ENCODE measurements around the gene RIGI.

The RIGI gene

GRCh38 chr9:32518276-32518675 is 7.7 kb downstream of the RIGI start:
- no peak for TF ChIP-seq CTCF (IDR thresholded peaks at IDR 0.05; ENCODE audit: low read depth, low read length)
- DNase-seq (ENCODE audit: low read depth in 2 of 2), result no peak
- no peak overlapping the region for H3K4me3 ChIP-seq (replicated peaks in 1 of 2; ENCODE audit: low read depth in 2 of 2, low read length in 2 of 2)

DNA sequence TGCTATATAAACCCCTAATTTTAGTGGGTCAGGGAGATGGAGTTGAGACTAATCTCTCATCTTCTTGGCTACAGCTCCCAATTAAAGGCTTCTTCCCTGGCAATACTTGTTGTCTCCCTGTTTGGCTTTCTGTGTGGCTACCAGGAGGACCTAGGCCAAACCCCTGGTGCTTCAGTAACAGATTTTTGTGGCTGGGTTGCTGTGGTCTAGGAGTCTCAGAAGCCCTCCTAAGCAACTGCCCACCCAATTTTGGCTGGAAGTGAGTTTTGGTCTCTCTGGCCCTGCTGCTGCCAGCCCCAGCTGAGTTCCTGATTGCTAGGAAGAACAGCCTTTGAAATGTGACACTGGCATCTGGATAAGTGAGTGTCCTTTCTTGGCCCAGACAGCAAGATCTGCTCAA is 9.8 kb downstream of the RIGI start:
- TF ChIP-seq CTCF (IDR thresholded peaks at IDR 0.05; ENCODE audit: low read depth, low read length), result no peak
- no peak overlapping the region for H3K4me3 ChIP-seq (replicated peaks in 1 of 2; ENCODE audit: low read depth in 2 of 2, low read length in 2 of 2)
- DNase-seq (ENCODE audit: low read depth in 2 of 2), result no peak

- H3K4me3 ChIP-seq (replicated peaks in 1 of 2; ENCODE audit: low read depth in 2 of 2, low read length in 2 of 2), result no peak overlapping the region
- no peak for DNase-seq (ENCODE audit: low read depth in 2 of 2)
- TF ChIP-seq CTCF (IDR thresholded peaks at IDR 0.05; ENCODE audit: low read depth, low read length), result no peak
Observed at GRCh38 chr9:32508728-32509127, 17.3 kb downstream of the RIGI start.

DNA sequence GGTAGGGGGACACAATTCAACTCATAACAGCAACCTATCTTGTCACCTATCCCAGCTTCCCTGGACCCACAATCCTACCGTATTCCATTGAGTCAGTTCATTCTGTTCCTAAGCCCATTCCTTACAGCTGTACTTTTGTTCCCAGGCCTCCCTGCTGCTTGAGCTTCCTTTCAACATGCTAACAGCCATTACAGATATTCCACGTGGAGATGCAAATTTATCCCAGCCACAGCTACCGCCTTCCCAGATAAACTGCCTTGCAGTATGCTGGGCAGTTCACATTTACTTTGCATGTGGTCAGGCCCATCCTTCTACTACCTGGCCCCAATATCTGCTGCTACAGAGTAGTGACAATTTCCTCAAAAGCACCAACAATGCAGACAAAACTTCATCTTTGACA is 23.0 kb downstream of the RIGI start:
- no peak for DNase-seq (ENCODE audit: low read depth in 2 of 2)
- H3K4me3 ChIP-seq (replicated peaks in 1 of 2; ENCODE audit: low read depth in 2 of 2, low read length in 2 of 2), result no peak overlapping the region
- no peak for TF ChIP-seq CTCF (IDR thresholded peaks at IDR 0.05; ENCODE audit: low read depth, low read length)

DNA sequence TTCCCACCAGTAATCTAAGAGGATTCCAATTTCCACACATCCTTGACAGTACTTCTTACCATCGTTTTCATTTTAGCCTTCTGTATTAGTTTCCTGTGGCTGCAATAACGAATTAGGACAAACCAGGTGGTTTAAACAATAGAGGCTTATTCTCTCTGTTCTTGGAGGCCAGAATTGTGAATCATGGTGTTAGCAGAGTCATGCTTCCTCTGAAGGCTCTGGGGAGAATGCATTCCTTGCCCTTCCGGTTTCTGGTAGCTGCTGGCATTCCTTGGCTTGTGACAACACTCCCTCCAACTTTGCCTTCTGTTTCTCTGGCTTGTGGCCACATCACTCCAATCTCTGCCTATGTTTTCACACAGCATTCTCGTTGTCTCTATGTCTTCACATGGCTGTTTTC is 23.5 kb downstream of the RIGI start:
- TF ChIP-seq CTCF (IDR thresholded peaks at IDR 0.05; ENCODE audit: low read depth, low read length), result no peak
- no peak overlapping the region for H3K4me3 ChIP-seq (replicated peaks in 1 of 2; ENCODE audit: low read depth in 2 of 2, low read length in 2 of 2)
- DNase-seq (ENCODE audit: low read depth in 2 of 2), result peak; percentile 86 to 98

DNA sequence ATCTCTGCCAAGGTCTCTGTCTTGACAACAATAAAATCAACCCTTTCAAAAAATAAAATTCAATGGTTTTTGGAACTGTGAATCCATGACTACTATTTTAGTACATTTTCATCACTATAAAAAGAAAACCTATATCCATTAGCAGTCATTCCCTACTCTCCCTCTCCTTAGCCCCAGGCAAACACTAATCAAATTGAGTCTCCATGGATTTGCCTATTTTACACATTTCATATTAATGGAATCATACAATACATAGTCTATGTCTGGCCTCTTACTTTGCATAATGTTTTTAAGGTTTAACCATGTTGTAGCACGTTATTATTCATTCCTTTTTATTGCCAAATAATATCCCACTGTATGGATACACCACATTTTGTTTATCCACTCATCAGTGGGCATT is 24.1 kb downstream of the RIGI start:
- no peak for DNase-seq (ENCODE audit: low read depth in 2 of 2)
- no peak for TF ChIP-seq CTCF (IDR thresholded peaks at IDR 0.05; ENCODE audit: low read depth, low read length)
- no peak overlapping the region for H3K4me3 ChIP-seq (replicated peaks in 1 of 2; ENCODE audit: low read depth in 2 of 2, low read length in 2 of 2)

DNA sequence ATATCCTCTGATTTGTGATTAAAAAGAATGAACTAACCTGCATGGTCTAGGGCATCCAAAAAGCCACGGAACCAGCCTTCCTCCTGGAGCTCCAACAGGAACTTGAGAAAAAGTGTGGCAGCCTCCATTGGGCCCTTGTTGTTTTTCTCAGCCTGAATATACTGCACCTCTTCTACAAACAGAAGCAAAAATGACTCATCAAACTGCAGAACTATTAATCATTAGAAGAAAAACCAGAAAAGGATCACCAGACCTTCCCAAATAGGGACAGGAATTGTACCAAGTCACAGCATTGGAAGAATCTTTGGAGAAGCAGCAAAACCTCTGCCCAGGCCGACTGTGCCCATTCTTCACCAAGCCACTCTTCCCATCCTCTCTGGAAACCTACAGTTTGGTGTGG is 25.2 kb downstream of the RIGI start:
- DNase-seq (ENCODE audit: low read depth in 2 of 2), result peak; percentile 15 to 77
- no peak overlapping the region for H3K4me3 ChIP-seq (replicated peaks in 1 of 2; ENCODE audit: low read depth in 2 of 2, low read length in 2 of 2)
- TF ChIP-seq CTCF (IDR thresholded peaks at IDR 0.05; ENCODE audit: low read depth, low read length), result no peak

Measured in cardiac fibroblast (primary cell).